ENCODE measurements around the gene NBEA. TPM values are rescaled to one million over a fixed set of nuclear protein-coding genes. Genes with fewer than 3 reads are reported as not detected.
"Not testable (repeated sequence)": the region's sequence is repeated elsewhere in the genome, so short reads cannot be mapped to it uniquely, and the experiment has no call there.

NBEA gene
- total and polyA plus RNA-seq, 11 donors: 5.0 to 39.2 (median 23.2) TPM

- no peak for ATAC-seq
- Histone ChIP-seq H3K4me3 (no peak overlapping the region), H3K4me1 (peaks cover 0 to 11% (median 0%) of the 10 kb centered on the region in 12 donors), H3K9me3 (peaks cover 0 to 22% (median under 1%) of the 10 kb centered on the region in 12 donors), H3K27me3 (no peaks in the 10 kb centered on the region), H3K36me3 (peaks cover 0 to 5% (median 0%) of the 10 kb centered on the region in 9 donors), H3K27ac (no peak overlapping the region)
- no peak for DNase-seq
- intact Hi-C loops (cut with DNase I): no loop called here
- 85 to 91% (median 87%) methylated on average over 3 of the region's 3 CpGs for WGBS, 4 donors
- TF ChIP-seq, protein P1, sequence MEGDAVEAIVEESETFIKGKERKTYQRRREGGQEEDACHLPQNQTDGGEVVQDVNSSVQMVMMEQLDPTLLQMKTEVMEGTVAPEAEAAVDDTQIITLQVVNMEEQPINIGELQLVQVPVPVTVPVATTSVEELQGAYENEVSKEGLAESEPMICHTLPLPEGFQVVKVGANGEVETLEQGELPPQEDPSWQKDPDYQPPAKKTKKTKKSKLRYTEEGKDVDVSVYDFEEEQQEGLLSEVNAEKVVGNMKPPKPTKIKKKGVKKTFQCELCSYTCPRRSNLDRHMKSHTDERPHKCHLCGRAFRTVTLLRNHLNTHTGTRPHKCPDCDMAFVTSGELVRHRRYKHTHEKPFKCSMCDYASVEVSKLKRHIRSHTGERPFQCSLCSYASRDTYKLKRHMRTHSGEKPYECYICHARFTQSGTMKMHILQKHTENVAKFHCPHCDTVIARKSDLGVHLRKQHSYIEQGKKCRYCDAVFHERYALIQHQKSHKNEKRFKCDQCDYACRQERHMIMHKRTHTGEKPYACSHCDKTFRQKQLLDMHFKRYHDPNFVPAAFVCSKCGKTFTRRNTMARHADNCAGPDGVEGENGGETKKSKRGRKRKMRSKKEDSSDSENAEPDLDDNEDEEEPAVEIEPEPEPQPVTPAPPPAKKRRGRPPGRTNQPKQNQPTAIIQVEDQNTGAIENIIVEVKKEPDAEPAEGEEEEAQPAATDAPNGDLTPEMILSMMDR (IDR thresholded peaks at IDR 0.05): no peak
- no peak for TF ChIP-seq POLR2A (IDR thresholded peaks at IDR 0.05)
These were observed 96.9 kb downstream of the NBEA start for GRCh38 chr13:35039012-35039411.

- no peaks in the 10 kb centered on the region for H3K9me3 ChIP-seq
- ATAC-seq: no peak
- intact Hi-C loops (cut with DNase I): no loop called here
- no peak for TF ChIP-seq POLR2A (IDR thresholded peaks at IDR 0.05)
- TF ChIP-seq, protein P1 (IDR thresholded peaks at IDR 0.05): no peak
- no peak overlapping the region for H3K4me3 ChIP-seq
- WGBS, 4 donors: 65 to 99% (median 97%) methylated on average over 2 of the region's 2 CpGs
- no peaks in the 10 kb centered on the region for H3K4me1 ChIP-seq
- H3K36me3 ChIP-seq: peaks cover 0 to 17% (median 0%) of the 10 kb centered on the region in 9 donors
- no peaks in the 10 kb centered on the region for H3K27me3 ChIP-seq
- no peak overlapping the region for H3K27ac ChIP-seq
- no peak for DNase-seq
These were observed 104.5 kb downstream of the NBEA start for GRCh38 chr13:35046587-35046986.

DNA sequence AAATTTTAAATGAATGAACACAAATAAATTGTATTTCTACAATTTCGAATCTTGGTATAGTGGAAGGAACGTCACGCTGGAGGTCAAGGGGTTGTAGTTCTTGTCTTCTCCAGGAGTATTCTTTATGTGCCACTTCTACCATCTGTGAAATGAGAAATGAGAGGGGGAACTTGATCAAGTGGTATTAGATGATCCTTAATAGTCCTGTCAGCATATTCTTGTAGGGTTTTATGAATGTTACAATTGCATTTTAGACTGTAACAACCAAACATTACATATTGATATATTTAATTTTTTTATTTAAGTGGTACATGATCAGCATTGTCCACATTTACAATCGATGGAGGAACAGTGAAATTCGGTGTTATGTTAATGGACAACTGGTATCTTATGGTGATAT lies 113.6 kb downstream of the NBEA start:
- TF ChIP-seq, protein P1 (IDR thresholded peaks at IDR 0.05): no peak
- no peak for TF ChIP-seq POLR2A (IDR thresholded peaks at IDR 0.05)
- no peak for ATAC-seq
- H3K27ac ChIP-seq: no peak overlapping the region
- intact Hi-C loops (cut with DNase I): no loop called here
- WGBS, 4 donors: 95 to 97% (median 97%) methylated on average over 5 of the region's 5 CpGs
- H3K36me3 ChIP-seq: no peaks in the 10 kb centered on the region
- H3K4me1 ChIP-seq: no peaks in the 10 kb centered on the region
- no peak for DNase-seq
- no peaks in the 10 kb centered on the region for H3K27me3 ChIP-seq
- no peaks in the 10 kb centered on the region for H3K9me3 ChIP-seq
- no peak overlapping the region for H3K4me3 ChIP-seq

GRCh38 chr13:35057858-35058257 lies 115.8 kb downstream of the NBEA start:
- DNase-seq (no peak), ATAC-seq (no peak)
- intact Hi-C loops (cut with DNase I): no loop called here
- Histone ChIP-seq H3K36me3 (no peaks in the 10 kb centered on the region), H3K4me1 (no peaks in the 10 kb centered on the region), H3K27me3 (no peaks in the 10 kb centered on the region), H3K4me3 (no peak overlapping the region), H3K27ac (no peak overlapping the region), H3K9me3 (no peaks in the 10 kb centered on the region)
- TF ChIP-seq, protein P1 (IDR thresholded peaks at IDR 0.05): no peak
- TF ChIP-seq POLR2A (IDR thresholded peaks at IDR 0.05): no peak
- WGBS, 4 donors: 92 to 97% (median 95%) methylated on average over 6 of the region's 6 CpGs

DNA sequence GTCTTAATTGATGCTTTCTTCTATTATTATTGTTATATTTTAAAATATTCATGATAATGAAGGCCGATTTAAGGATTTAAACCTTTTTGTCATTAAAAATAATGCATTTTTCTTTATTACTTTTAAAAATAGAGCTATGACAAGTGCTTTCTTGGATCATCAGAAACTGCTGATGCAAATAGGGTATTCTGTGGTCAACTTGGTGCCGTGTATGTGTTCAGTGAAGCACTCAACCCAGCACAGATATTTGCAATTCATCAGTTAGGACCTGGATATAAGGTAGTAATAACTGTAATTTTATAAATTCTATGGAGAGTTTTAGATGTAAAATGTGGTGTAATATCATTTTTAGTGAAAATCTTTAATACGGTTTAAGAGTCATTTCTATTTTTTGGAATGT lies 116.5 kb downstream of the NBEA start:
- H3K9me3 ChIP-seq; intact Hi-C loops (cut with DNase I); H3K27me3 ChIP-seq; DNase-seq; H3K4me1 ChIP-seq; H3K4me3 ChIP-seq; H3K27ac ChIP-seq; H3K36me3 ChIP-seq; ATAC-seq: not testable (repeated sequence)
- 92 to 94% (median 93%) methylated on average over 3 of the region's 3 CpGs for WGBS, 4 donors

Data from heart left ventricle (tissue), 16 donors.